AG04449 (cell line): ENCODE data around the gene SLC28A1.

ENCODE experiments used
- CTCF ChIA-PET: fragments of 350-600 bp; formaldehyde crosslinking; extraction: SDS; loops from one replicate; lab custom pipeline; 2021; ENCODE audit warnings: antibody characterized with exemption; lab: Yijun Ruan, JAX
- POLR2A ChIA-PET: fragments of 400-600, 350-600 bp; formaldehyde crosslinking; extraction: SDS; loops from one replicate; lab custom pipeline; 2020; ENCODE audit warnings: antibody characterized with exemption, inconsistent platforms; lab: Yijun Ruan, JAX
- DNase-seq: peaks from one replicate; pipeline ENCODE4 v3.0.0-alpha.2; 2010; ENCODE audit warnings: low read depth, low spot score
- H3K4me3 ChIP-seq: 2 replicates; pipeline ENCODE4 v1.5.1; 2011; ENCODE audit warnings: low read depth, mild to moderate bottlenecking, control low read depth, low read length
- CTCF ChIP-seq: IDR thresholded peaks from one replicate; pipeline ENCODE4 v1.5.1; 2011; ENCODE audit warnings: mild to moderate bottlenecking, moderate library complexity, low read length, control low read depth, inconsistent platforms; ENCODE audit not compliant: insufficient read depth; ENCODE audit errors: missing control alignments

Gene SLC28A1

GRCh38 chr15:84852212-84852611, 32.2 kb upstream of the SLC28A1 start:
- no peak for TF ChIP-seq CTCF
- CTCF ChIA-PET: interaction anchor here (0.6 to 1.8 kb wide), 2 partner anchors 26 to 76 kb away, joined by 4 read pairs; no protein-coding TSS in a partner anchor
- no peak for DNase-seq
- POLR2A ChIA-PET: no interaction called here
- H3K4me3 ChIP-seq: no peak overlapping the region

- H3K4me3 ChIP-seq: no peak overlapping the region
- no peak for TF ChIP-seq CTCF
- POLR2A ChIA-PET: no interaction called here
- CTCF ChIA-PET: interaction anchor here (1.3 to 1.4 kb wide), 3 partner anchors 8 to 27 kb away, joined by 3 to 7 read pairs (median 6); no protein-coding TSS in a partner anchor
- no peak for DNase-seq
Measured at GRCh38 chr15:84855136-84855535, 29.3 kb upstream of the SLC28A1 start.

- no peak for DNase-seq
- ChIA-PET CTCF (no interaction called here), POLR2A (no interaction called here)
- no peak for TF ChIP-seq CTCF
- no peak overlapping the region for H3K4me3 ChIP-seq
Measured at GRCh38 chr15:84855765-84856164, 28.7 kb upstream of the SLC28A1 start.

GRCh38 chr15:84856731-84857417, 27.6 kb upstream of the SLC28A1 start:
- no peak overlapping the region for H3K4me3 ChIP-seq
- TF ChIP-seq CTCF: no peak
- DNase-seq: no peak
- POLR2A ChIA-PET: no interaction called here
- CTCF ChIA-PET: no interaction called here

GRCh38 chr15:84857418-84858004, 27.0 kb upstream of the SLC28A1 start:
- no peak overlapping the region for H3K4me3 ChIP-seq
- ChIA-PET CTCF (no interaction called here), POLR2A (no interaction called here)
- no peak for DNase-seq
- TF ChIP-seq CTCF: no peak

GRCh38 chr15:84858231-84858630, 26.2 kb upstream of the SLC28A1 start:
- POLR2A ChIA-PET: no interaction called here
- DNase-seq: no peak
- no peak overlapping the region for H3K4me3 ChIP-seq
- TF ChIP-seq CTCF: no peak
- CTCF ChIA-PET: interaction anchor here (1.3 kb wide), 1 partner anchor 12 kb away, joined by 3 read pairs; no protein-coding TSS in a partner anchor
